H1 (cell line): ENCODE data around the gene CASZ1. TPM values are rescaled to one million over a fixed set of nuclear protein-coding genes. Genes with fewer than 3 reads are reported as not detected.

Experiments used
- CTCF ChIA-PET: fragments of 300-600 bp; sonication (Branson Sonifier 250); formaldehyde crosslinking; loops from one replicate; lab custom pipeline; 2021; ENCODE audit not compliant: partially characterized antibody; lab: Charles Lee
- POLR2A ChIA-PET: fragments of 300-600 bp; sonication (Branson Sonifier 250); formaldehyde crosslinking; loops from one replicate; lab custom pipeline; 2021; ENCODE audit warnings: inconsistent platforms; ENCODE audit not compliant: partially characterized antibody; lab: Charles Lee
- DNase-seq, 2 experiments: peaks; one replicate each; pipeline versions ENCODE4 v3.0.0 to v3.0.0-alpha.2; 2010 to 2022; ENCODE audit warnings: low spot score in 2 of 2, low read depth in 1 of 2, mixed read lengths in 1 of 2
- FAIRE-seq: peaks from 2 replicates; lab custom pipeline; 2011; peaks lifted over from hg19 to GRCh38; lab: Jason Lieb, UNC
- H2AFZ ChIP-seq: 2 replicates; pipeline ENCODE4 v1.8.1; 2012; ENCODE audit warnings: low read length, inconsistent platforms
- H2AK5ac ChIP-seq: 2 replicates; pipeline ENCODE4 v1.6.1; 2013; ENCODE audit warnings: low read depth, low read length
- H2BK120ac ChIP-seq: replicated peaks from 2 replicates; pipeline ENCODE3; 2013; ENCODE audit warnings: low read depth, low read length, inconsistent platforms
- H2BK12ac ChIP-seq: 2 replicates; pipeline ENCODE4 v1.6.1; 2013; ENCODE audit warnings: low read depth, low read length
- H2BK15ac ChIP-seq: 2 replicates; pipeline ENCODE4 v1.6.1; 2013; ENCODE audit warnings: low read length
- H2BK20ac ChIP-seq: 2 replicates; pipeline ENCODE4 v1.6.1; 2013; ENCODE audit warnings: low read length
- H2BK5ac ChIP-seq: 2 replicates; pipeline ENCODE4 v1.6.1; 2013; ENCODE audit warnings: low read depth, low read length
- H3K14ac ChIP-seq: 2 replicates; pipeline ENCODE4 v1.6.1; 2013; ENCODE audit warnings: inconsistent platforms; ENCODE audit not compliant: insufficient read length
- H3K18ac ChIP-seq: 2 replicates; pipeline ENCODE4 v1.6.1; 2013; ENCODE audit warnings: low read length; ENCODE audit errors: extremely low read depth
- H3K23ac ChIP-seq: 2 replicates; pipeline ENCODE4 v1.6.1; 2013; ENCODE audit warnings: inconsistent platforms; ENCODE audit not compliant: insufficient read length
- H3K23me2 ChIP-seq: 2 replicates; pipeline ENCODE4 v1.6.1; 2013; ENCODE audit warnings: low read depth, low read length
- H3K27ac ChIP-seq: 2 replicates; pipeline ENCODE4 v1.6.1; 2011; ENCODE audit warnings: low read depth, low read length, inconsistent platforms
- H3K27me3 ChIP-seq, 4 experiments: replicated peaks in 1 of 4; 1 replicate in 1 of 4; 2 replicates in 3 of 4; pipeline versions ENCODE4 v1.6.1 to v1.8.1; 2011 to 2013; ENCODE audit warnings: low read length in 3 of 4, mild to moderate bottlenecking in 3 of 4, inconsistent platforms in 2 of 4, mixed read lengths in 2 of 4, moderate library complexity in 1 of 4; ENCODE audit not compliant: control insufficient read depth in 3 of 4, insufficient read depth in 3 of 4; ENCODE audit errors: extremely low read depth in 1 of 4
- H3K36me3 ChIP-seq, 4 experiments: 2 replicates each; pipeline versions ENCODE4 v1.6.1 to v1.8.1; 2011 to 2013; ENCODE audit warnings: mild to moderate bottlenecking in 4 of 4, low read length in 3 of 4, moderate library complexity in 2 of 4, control low read depth in 1 of 4, inconsistent platforms in 1 of 4; ENCODE audit not compliant: insufficient read depth in 4 of 4, control insufficient read depth in 2 of 4
- H3K4ac ChIP-seq: replicated peaks from 2 replicates; pipeline ENCODE3; 2013; ENCODE audit warnings: low read length, low read depth, mixed read lengths, inconsistent platforms; ENCODE audit not compliant: insufficient read length
- H3K4me1 ChIP-seq, 4 experiments: replicated peaks in 1 of 4; 1 replicate in 1 of 4; 2 replicates in 3 of 4; pipeline versions ENCODE4 v1.6.1 to v1.8.1; 2011 to 2013; ENCODE audit warnings: low read length in 3 of 4, inconsistent platforms in 2 of 4, mixed read lengths in 1 of 4; ENCODE audit not compliant: insufficient read depth in 4 of 4, control insufficient read depth in 3 of 4
- H3K4me2 ChIP-seq, 2 experiments: 2 replicates each; pipeline versions ENCODE4 v1.6.1 to v1.8.1; 2011 to 2013; ENCODE audit warnings: low read depth in 2 of 2, low read length in 2 of 2, control low read depth in 1 of 2, inconsistent platforms in 1 of 2, mild to moderate bottlenecking in 1 of 2; ENCODE audit not compliant: insufficient read depth in 1 of 2
- H3K4me3 ChIP-seq, 4 experiments: fragments of 200-600, 300-600 bp in 1 of 4; sonication (generic), shearing (Covaris generic), sonication (Bioruptor Twin) in 1 of 4; 2 replicates each; pipeline versions ENCODE4 v1.5.1 to v1.8.1; 2011 to 2016; ENCODE audit warnings: low read length in 4 of 4, low read depth in 3 of 4, control low read depth in 2 of 4, inconsistent platforms in 2 of 4, mild to moderate bottlenecking in 2 of 4, mixed read lengths in 1 of 4, moderate library complexity in 1 of 4; ENCODE audit not compliant: insufficient read depth in 2 of 4; ENCODE audit errors: extremely low read depth in 1 of 4
- H3K56ac ChIP-seq: replicated peaks from 2 replicates; pipeline ENCODE3; 2013; ENCODE audit warnings: low read depth, mild to moderate bottlenecking, mixed read lengths, low read length, inconsistent platforms; ENCODE audit not compliant: insufficient read length
- H3K79me1 ChIP-seq: 2 replicates; pipeline ENCODE4 v1.6.1; 2013; ENCODE audit warnings: low read depth, low read length, control low read depth
- H3K79me2 ChIP-seq, 2 experiments: 2 replicates each; pipeline versions ENCODE4 v1.6.1 to v1.8.1; 2012 to 2013; ENCODE audit warnings: low read length in 2 of 2, mild to moderate bottlenecking in 2 of 2, inconsistent platforms in 1 of 2; ENCODE audit not compliant: insufficient read depth in 2 of 2, control insufficient read depth in 1 of 2
- H3K9ac ChIP-seq, 4 experiments: replicated peaks in 1 of 4; 1 replicate in 1 of 4; 2 replicates in 3 of 4; pipeline versions ENCODE4 v1.6.1 to v1.8.1; 2011 to 2013; ENCODE audit warnings: low read depth in 3 of 4, low read length in 3 of 4, control low read depth in 2 of 4, mild to moderate bottlenecking in 2 of 4, moderate library complexity in 2 of 4, inconsistent platforms in 1 of 4; ENCODE audit errors: extremely low read depth in 1 of 4
- H3K9me3 ChIP-seq, 2 experiments: 2 replicates each; pipeline versions ENCODE4 v1.6.1 to v1.8.1; 2012 to 2013; ENCODE audit warnings: mild to moderate bottlenecking in 2 of 2, moderate library complexity in 2 of 2, control low read depth in 1 of 2, inconsistent platforms in 1 of 2, low read depth in 1 of 2, low read length in 1 of 2, mixed read lengths in 1 of 2; ENCODE audit not compliant: insufficient read depth in 2 of 2
- H4K20me1 ChIP-seq, 2 experiments: replicated peaks in 1 of 2; 2 replicates each; pipeline versions ENCODE3 to v1.8.1; 2011 to 2013; ENCODE audit warnings: inconsistent platforms in 2 of 2, low read length in 2 of 2, mild to moderate bottlenecking in 1 of 2; ENCODE audit not compliant: insufficient read depth in 2 of 2, control insufficient read depth in 1 of 2
- H4K5ac ChIP-seq: 2 replicates; pipeline ENCODE4 v1.6.1; 2013; ENCODE audit warnings: low read length, low read depth, mixed read lengths, inconsistent platforms; ENCODE audit not compliant: insufficient read length
- H4K8ac ChIP-seq: 2 replicates; pipeline ENCODE4 v1.8.0; 2013; ENCODE audit warnings: mild to moderate bottlenecking, moderate library complexity, low read length, inconsistent platforms; ENCODE audit not compliant: insufficient read depth; ENCODE audit errors: extremely low read depth
- H4K91ac ChIP-seq: replicated peaks from 2 replicates; pipeline ENCODE3; 2013; ENCODE audit warnings: low read length, mixed read lengths, inconsistent platforms; ENCODE audit not compliant: insufficient read length
- BCL11A ChIP-seq, 2 experiments: IDR thresholded peaks; one replicate each; pipeline ENCODE4 v1.6.1; 2011; ENCODE audit warnings: low read depth in 2 of 2, low read length in 2 of 2, mild to moderate bottlenecking in 2 of 2
- BRCA1 ChIP-seq: IDR thresholded peaks from 2 replicates; pipeline ENCODE4 v1.6.1; 2012; ENCODE audit warnings: low read depth, low read length, improper control_type of control experiment
- CHD2 ChIP-seq: IDR thresholded peaks from 2 replicates; pipeline ENCODE4 v1.6.1; 2012; ENCODE audit warnings: low read length, improper control_type of control experiment
- EP300 ChIP-seq, 2 experiments: IDR thresholded peaks; 1 replicate in 1 of 2; 2 replicates in 1 of 2; pipeline ENCODE4 v1.6.1; 2011 to 2012; ENCODE audit warnings: low read depth in 2 of 2, low read length in 2 of 2, mild to moderate bottlenecking in 2 of 2, borderline replicate concordance in 1 of 2, inconsistent platforms in 1 of 2, moderate library complexity in 1 of 2
- KDM4A ChIP-seq: IDR thresholded peaks from one replicate; pipeline ENCODE4 v1.7.1; 2012; ENCODE audit warnings: low read depth, mild to moderate bottlenecking, moderate library complexity, low read length, inconsistent platforms; ENCODE audit not compliant: severe bottlenecking
- KDM5A ChIP-seq: fragments of 200-600 bp; IDR thresholded peaks from 2 replicates; pipeline ENCODE4 v1.7.1; 2012; ENCODE audit warnings: mild to moderate bottlenecking, low read length, inconsistent platforms, mixed read lengths
- MAFK ChIP-seq: IDR thresholded peaks from 2 replicates; pipeline ENCODE4 v1.6.1; 2012; ENCODE audit warnings: low read depth, mild to moderate bottlenecking, improper control_type of control experiment, low read length
- NANOG ChIP-seq: IDR thresholded peaks from 2 replicates; pipeline ENCODE4 v1.6.1; 2011; ENCODE audit warnings: low read length, low read depth, mild to moderate bottlenecking, inconsistent platforms; ENCODE audit not compliant: insufficient read depth, poor library complexity, severe bottlenecking
- SAP30 ChIP-seq: fragments of 300-600 bp; sonication (generic); IDR thresholded peaks from 2 replicates; pipeline ENCODE4 v1.7.1; 2012; ENCODE audit warnings: low read length, moderate library complexity, mild to moderate bottlenecking, inconsistent platforms; ENCODE audit not compliant: insufficient read depth, insufficient replicate concordance
- SP4 ChIP-seq: IDR thresholded peaks from 2 replicates; pipeline ENCODE4 v1.6.1; 2012; ENCODE audit warnings: low read length, inconsistent platforms
- YY1 ChIP-seq: IDR thresholded peaks from 2 replicates; pipeline ENCODE4 v1.6.1; 2011; ENCODE audit warnings: low read depth, mild to moderate bottlenecking, low read length
- WGBS, 2 experiments: shearing (Covaris generic) in 1 of 2; methylation state at CpG; one replicate each; pipeline versions ENCODE4 v1.1.6 to v1.1.7; 2013 to 2015; ENCODE audit warnings: low lambda C conversion rate in 2 of 2, mixed read lengths in 2 of 2, inconsistent platforms in 1 of 2, low coverage in 1 of 2, missing lambda C conversion rate in 1 of 2; ENCODE audit not compliant: insufficient replicate concordance in 2 of 2, insufficient coverage in 1 of 2, insufficient read length in 1 of 2; ENCODE audit errors: extremely low coverage in 1 of 2, missing lambda C conversion rate in 1 of 2; 5-methylcytosine and 5-hydroxymethylcytosine counted together
- polyA plus RNA-seq, 7 experiments: library from polyadenylated mRNA; depleted of rRNA in 3 of 7; stranded (reverse) in 5 of 7; unstranded in 2 of 7; fragments of >200 nt in 5 of 7; fragments of 200-250 nt in 2 of 7; gene quantifications; 1 replicate in 5 of 7; 2 replicates in 1 of 7; 4 replicates in 1 of 7; pipeline versions ENCODE4 v1.2.1 to v1.2.3, GENCODE V29; 2011 to 2013; ENCODE audit warnings: missing spikeins in 2 of 7, mixed read lengths in 2 of 7
- total RNA-seq: library from RNA; stranded (reverse); fragmentation: NEBNext Ultra II Directional; extraction: Animal tissue kit (Norgen Biotek cat#: 25700); gene quantifications from 2 replicates; pipeline ENCODE4 v1.2.1, GENCODE V29; 2021
- TF ChIP-seq, protein P1 (sequence below): IDR thresholded peaks from 2 replicates; pipeline ENCODE4 v1.6.1; 2011; ENCODE audit warnings: low read length, improper control_type of control experiment
- TF ChIP-seq, protein P2 (sequence below): IDR thresholded peaks from 2 replicates; pipeline ENCODE4 v1.6.1; 2012; ENCODE audit warnings: inconsistent platforms

The CASZ1 gene
- total and polyA plus RNA-seq, 2 of the 8 experiments (the other 6 are each of a cell fraction or from before 2014, with no cell fraction given) = 4.4 to 7.7 TPM

DNA sequence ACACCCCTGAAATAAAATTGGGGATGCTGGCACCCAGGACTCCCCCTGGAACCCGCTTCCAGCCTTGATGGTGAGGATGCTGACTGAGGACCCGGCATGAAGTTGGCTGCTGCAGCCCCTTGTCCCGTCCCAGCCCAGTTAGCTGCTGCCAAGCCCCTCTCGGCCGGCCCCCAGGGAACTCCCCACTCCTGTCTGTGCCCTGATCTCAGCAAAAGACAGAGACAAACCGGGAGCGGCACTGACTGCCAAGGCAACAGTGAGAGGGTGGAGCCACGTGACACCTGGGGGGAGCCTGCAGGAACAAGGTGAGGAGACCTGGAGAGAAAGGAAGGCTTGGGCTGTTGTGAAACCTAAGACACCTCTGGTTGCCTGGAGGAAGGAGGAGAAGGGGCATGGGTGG is 24.7 kb downstream of the CASZ1 start:
- no peak overlapping the region for H3K4ac ChIP-seq
- H2BK5ac ChIP-seq = no peak overlapping the region
- H3K23me2 ChIP-seq = no peaks in the 10 kb centered on the region
- no peak overlapping the region for H2AFZ ChIP-seq
- POLR2A ChIA-PET = interaction anchor here (1.0 kb wide), 1 partner anchor 16 kb away, joined by 3 read pairs; no protein-coding TSS in a partner anchor
- H3K4me1 ChIP-seq = no peaks in the 10 kb centered on the region
- no peak overlapping the region for H3K27ac ChIP-seq
- no peak overlapping the region for H3K56ac ChIP-seq
- 73% methylated on average over 7 of the region's 8 CpGs; no CpG with 5 or more reads in 1 of the 2 experiments for WGBS, 2 experiments
- DNase-seq (no peak), FAIRE-seq (no peak)
- H3K4me2 ChIP-seq = no peak overlapping the region
- no peaks in the 10 kb centered on the region for H3K9me3 ChIP-seq
- no peak overlapping the region for H2AK5ac ChIP-seq
- no peak overlapping the region for H3K9ac ChIP-seq
- H4K91ac ChIP-seq = no peak overlapping the region
- no peak overlapping the region for H4K8ac ChIP-seq
- H2BK120ac ChIP-seq = no peak overlapping the region
- no peak overlapping the region for H3K18ac ChIP-seq
- peaks cover 0 to 4% of the 10 kb centered on the region in 2 experiments for H4K20me1 ChIP-seq
- H3K27me3 ChIP-seq = no peaks in the 10 kb centered on the region
- 0 out of 2 replicates have a peak overlapping the region, but pooled peaks have one; percentile 50 for H2BK12ac ChIP-seq
- no peaks in the 10 kb centered on the region for H3K79me2 ChIP-seq
- no peak overlapping the region for H4K5ac ChIP-seq
- H3K36me3 ChIP-seq = no peaks in the 10 kb centered on the region; a peak in 2 of 8 replicates
- no peaks in the 10 kb centered on the region for H3K79me1 ChIP-seq
- no peak overlapping the region for H2BK15ac ChIP-seq
- no peak overlapping the region for H2BK20ac ChIP-seq
- no peak overlapping the region for H3K23ac ChIP-seq
- H3K4me3 ChIP-seq = no peak overlapping the region
- CTCF ChIA-PET = interaction anchor here (1.2 to 2.5 kb wide), 2 partner anchors 9 to 16 kb away, joined by 4 to 15 read pairs; no protein-coding TSS in a partner anchor
- no peak overlapping the region for H3K14ac ChIP-seq
- TF ChIP-seq SAP30 (no peak), EP300 (IDR thresholded peaks at IDR 0.05; ENCODE audit: borderline replicate concordance in 1 of 2, low read depth in 2 of 2, low read length in 2 of 2) (no peak), BCL11A (IDR thresholded peaks at IDR 0.05; ENCODE audit: low read depth in 2 of 2, low read length in 2 of 2) (no peak), KDM5A (no peak), SP4 (no peak), KDM4A (no peak), CHD2 (no peak), MAFK (no peak), NANOG (no peak), BRCA1 (no peak), YY1 (no peak)
- TF ChIP-seq, protein P1, sequence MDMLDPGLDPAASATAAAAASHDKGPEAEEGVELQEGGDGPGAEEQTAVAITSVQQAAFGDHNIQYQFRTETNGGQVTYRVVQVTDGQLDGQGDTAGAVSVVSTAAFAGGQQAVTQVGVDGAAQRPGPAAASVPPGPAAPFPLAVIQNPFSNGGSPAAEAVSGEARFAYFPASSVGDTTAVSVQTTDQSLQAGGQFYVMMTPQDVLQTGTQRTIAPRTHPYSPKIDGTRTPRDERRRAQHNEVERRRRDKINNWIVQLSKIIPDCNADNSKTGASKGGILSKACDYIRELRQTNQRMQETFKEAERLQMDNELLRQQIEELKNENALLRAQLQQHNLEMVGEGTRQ = no peak
- TF ChIP-seq, protein P2, sequence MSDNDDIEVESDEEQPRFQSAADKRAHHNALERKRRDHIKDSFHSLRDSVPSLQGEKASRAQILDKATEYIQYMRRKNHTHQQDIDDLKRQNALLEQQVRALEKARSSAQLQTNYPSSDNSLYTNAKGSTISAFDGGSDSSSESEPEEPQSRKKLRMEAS = no peak
